ENCODE results near the gene ZDHHC8. TPM values are rescaled to one million over a fixed set of nuclear protein-coding genes. Genes with fewer than 3 reads are reported as not detected.

ZDHHC8 gene
- total and polyA plus RNA-seq, 11 donors = 15.7 to 45.2 (median 38.2) TPM

- WGBS, 4 donors = 82 to 90% (median 88%) methylated on average over 9 of the region's 9 CpGs
- H3K27ac ChIP-seq = no peak overlapping the region
Measured at GRCh38 chr22:20110359-20110985, 21.1 kb upstream of the ZDHHC8 start.

GRCh38 chr22:20111045-20111688 lies 20.4 kb upstream of the ZDHHC8 start:
- H3K9me3 ChIP-seq = no peaks in the 10 kb centered on the region
- DNase-seq = peak in 2 of 5 donors; percentile 24 to 47
- peaks cover 0 to 27% (median 6%) of the 10 kb centered on the region in 12 donors for H3K4me1 ChIP-seq
- peaks cover 0 to 96% (median 84%) of the 10 kb centered on the region in 9 donors for H3K36me3 ChIP-seq
- intact Hi-C loops (cut with DNase I) = loop anchor here in 2 of 10 donors (10.0 kb wide), 1 partner anchor 86 kb away; the partner anchor contains the start of gene TANGO2 (in 2 of the 2)
- TF ChIP-seq CTCF (IDR thresholded peaks at IDR 0.05) (peak in 6 of 12 donors; percentile 10 to 36 (median 24)), POLR2A (IDR thresholded peaks at IDR 0.05) (no peak)
- WGBS, 4 donors = 52 to 65% (median 61%) methylated on average over 14 of the region's 14 CpGs
- H3K4me3 ChIP-seq = no peak overlapping the region
- no peak overlapping the region for H3K27ac ChIP-seq
- peak in 1 of 4 donors; percentile 16 for ATAC-seq
- H3K27me3 ChIP-seq = no peaks in the 10 kb centered on the region

More at GRCh38 chr22:20110359-20110985, 21.1 kb upstream of the ZDHHC8 start:
- no peak overlapping the region for H3K4me3 ChIP-seq
- peak in 2 of 5 donors; percentile 8 to 55 for DNase-seq
- peaks cover 0 to 98% (median 91%) of the 10 kb centered on the region in 9 donors for H3K36me3 ChIP-seq
- H3K9me3 ChIP-seq = no peaks in the 10 kb centered on the region
- intact Hi-C loops (cut with DNase I) = loop anchor here in 2 of 10 donors (10.0 kb wide), 1 partner anchor 86 kb away; the partner anchor contains the start of gene TANGO2 (in 2 of the 2)
- no peak for ATAC-seq
- H3K4me1 ChIP-seq = peaks cover 0 to 20% (median 0%) of the 10 kb centered on the region in 12 donors
- TF ChIP-seq POLR2A (IDR thresholded peaks at IDR 0.05) = no peak
- TF ChIP-seq CTCF (IDR thresholded peaks at IDR 0.05) = no peak
- H3K27me3 ChIP-seq = no peaks in the 10 kb centered on the region

- intact Hi-C loops (cut with DNase I) = loop anchor here in 2 of 10 donors (10.0 kb wide), 1 partner anchor 87 kb away; the partner anchor contains the start of gene TANGO2 (in 2 of the 2)
- H3K4me1 ChIP-seq = peaks cover 0 to 31% (median 10%) of the 10 kb centered on the region in 12 donors
- TF ChIP-seq POLR2A (IDR thresholded peaks at IDR 0.05) (no peak), CTCF (IDR thresholded peaks at IDR 0.05) (no peak)
- ATAC-seq (no peak), DNase-seq (peak in 2 of 5 donors; percentile 28 to 37)
- H3K9me3 ChIP-seq = no peaks in the 10 kb centered on the region
- H3K4me3 ChIP-seq = no peak overlapping the region
- WGBS, 4 donors = 50 to 85% (median 72%) methylated on average over 2 to 7 of the region's 7 CpGs
- peak overlapping the region in 3 of 12 donors; percentile 11 to 20 (median 19) for H3K27ac ChIP-seq
- H3K36me3 ChIP-seq = peaks cover 0 to 88% (median 77%) of the 10 kb centered on the region in 9 donors
- H3K27me3 ChIP-seq = no peaks in the 10 kb centered on the region
Measured at GRCh38 chr22:20111689-20112622, 19.6 kb upstream of the ZDHHC8 start.
